Right lobe of liver (tissue), 6 donors: ENCODE measurements around the gene BYSL. TPM values are rescaled to one million over a fixed set of nuclear protein-coding genes. Genes with fewer than 3 reads are reported as not detected.

ENCODE experiments used
- ATAC-seq, 4 donors: fragments of 200-7000 bp; cut with Tn5 transposase; one replicate each; pipeline ENCODE4 v1.9.1; 2020; ENCODE audit warnings: mild to moderate bottlenecking in 4 of 4, moderate library complexity in 4 of 4
- DNase-seq, 3 donors: peaks; one replicate each; pipeline ENCODE4 v3.0.0-alpha.2; 2020
- H3K27ac ChIP-seq, 3 donors: fragments of 200-600 bp; one replicate each; pipeline ENCODE4 v1.8.0; 2022
- H3K27me3 ChIP-seq, 2 donors: fragments of 200-600 bp; one replicate each; pipeline ENCODE4 v1.8.0; 2022
- H3K36me3 ChIP-seq, 4 donors: fragments of 200-600 bp; sonication (generic) in 1 of 4; one replicate each; pipeline versions ENCODE4 v1.5.1 to v1.8.0; 2017 to 2022; ENCODE audit warnings: control low read depth in 1 of 4
- H3K4me1 ChIP-seq, 4 donors: fragments of 200-600 bp; sonication (generic) in 1 of 4; one replicate each; pipeline versions ENCODE4 v1.5.1 to v1.8.0; 2017 to 2022; ENCODE audit warnings: control low read depth in 1 of 4
- H3K4me3 ChIP-seq, 3 donors: fragments of 200-600 bp; one replicate each; pipeline ENCODE4 v1.8.0; 2022
- H3K9me3 ChIP-seq, 4 donors: fragments of 200-600 bp; sonication (generic) in 1 of 4; one replicate each; pipeline versions ENCODE4 v1.5.1 to v1.8.0; 2017 to 2022; ENCODE audit warnings: control low read depth in 1 of 4
- POLR2A ChIP-seq: fragments of 450-650 bp; IDR thresholded peaks from one replicate; pipeline ENCODE4 v1.6.1; 2017; ENCODE audit warnings: antibody characterized with exemption, mild to moderate bottlenecking
- WGBS: methylation state at CpG from one replicate; pipeline ENCODE4 v1.1.6; 2018; ENCODE audit warnings: low coverage, low lambda C conversion rate; ENCODE audit not compliant: insufficient coverage; ENCODE audit errors: missing lambda C conversion rate; 5-methylcytosine and 5-hydroxymethylcytosine counted together
- intact Hi-C, 2 donors: fragments of 100-400 bp; cut with DNase I; formaldehyde crosslinking; loops; one replicate each; pipeline versions ENCODE4 v1.11.2 to v1.14.1; 2022
- total RNA-seq, 6 experiments: library from RNA; depleted of rRNA in 2 of 6; stranded (reverse); fragments of >200 nt in 2 of 6; fragmentation: NEBNext Ultra II Directional in 3 of 6; extraction: Animal tissue kit (Norgen Biotek cat#: 25700) in 3 of 6; gene quantifications; one replicate each; pipeline versions ENCODE4 v1.1.0 to v1.2.4, GENCODE V29; 2016 to 2023
- TF ChIP-seq, protein P1 (sequence below), 4 donors: fragments of 200-600 bp in 3 of 4; fragments of 450-650 bp in 1 of 4; IDR thresholded peaks; one replicate each; pipeline versions ENCODE4 v1.5.1 to v1.8.0; 2016 to 2022; ENCODE audit warnings: antibody characterized with exemption in 4 of 4, mild to moderate bottlenecking in 2 of 4
- donor health status: DM: no; HTN: yes; CAD: no.
- donor health status: DM: no; HTN: no; CAD: no.
- donor health status: DM: no; HTN: no; CAD: no.
- donor health status: DM: no; HTN: yes; CAD: no.
- donor health status: DM: no; HTN: yes; CAD: no.

Gene BYSL
- total RNA-seq, 6 experiments from 2014 or later, result 3.7 to 10.8 (median 8.4) TPM

DNA sequence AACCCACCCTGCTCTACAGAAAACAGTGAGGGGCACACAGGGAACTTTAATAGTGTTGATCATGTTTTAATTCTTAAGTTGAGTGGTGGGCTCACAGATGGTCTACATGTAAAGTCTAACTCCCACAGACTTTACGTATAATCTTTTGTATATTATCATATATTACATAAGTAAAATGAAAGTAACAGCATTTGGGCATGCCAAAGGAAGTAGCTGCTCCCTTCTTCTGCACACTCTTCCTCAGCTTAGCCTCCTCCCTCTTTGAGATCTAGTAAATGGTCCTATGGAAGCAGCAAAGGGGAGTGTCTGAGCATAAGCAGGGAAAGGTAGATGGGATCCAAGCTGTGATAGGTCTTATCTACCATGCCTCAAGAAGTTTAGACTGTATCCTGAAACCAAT, 11.6 kb upstream of the BYSL start:
- 93% methylated on average over 1 of the region's 1 CpG for WGBS
- peaks cover 0 to 3% (median 0%) of the 10 kb centered on the region in 4 donors for H3K4me1 ChIP-seq
- TF ChIP-seq, protein P1, sequence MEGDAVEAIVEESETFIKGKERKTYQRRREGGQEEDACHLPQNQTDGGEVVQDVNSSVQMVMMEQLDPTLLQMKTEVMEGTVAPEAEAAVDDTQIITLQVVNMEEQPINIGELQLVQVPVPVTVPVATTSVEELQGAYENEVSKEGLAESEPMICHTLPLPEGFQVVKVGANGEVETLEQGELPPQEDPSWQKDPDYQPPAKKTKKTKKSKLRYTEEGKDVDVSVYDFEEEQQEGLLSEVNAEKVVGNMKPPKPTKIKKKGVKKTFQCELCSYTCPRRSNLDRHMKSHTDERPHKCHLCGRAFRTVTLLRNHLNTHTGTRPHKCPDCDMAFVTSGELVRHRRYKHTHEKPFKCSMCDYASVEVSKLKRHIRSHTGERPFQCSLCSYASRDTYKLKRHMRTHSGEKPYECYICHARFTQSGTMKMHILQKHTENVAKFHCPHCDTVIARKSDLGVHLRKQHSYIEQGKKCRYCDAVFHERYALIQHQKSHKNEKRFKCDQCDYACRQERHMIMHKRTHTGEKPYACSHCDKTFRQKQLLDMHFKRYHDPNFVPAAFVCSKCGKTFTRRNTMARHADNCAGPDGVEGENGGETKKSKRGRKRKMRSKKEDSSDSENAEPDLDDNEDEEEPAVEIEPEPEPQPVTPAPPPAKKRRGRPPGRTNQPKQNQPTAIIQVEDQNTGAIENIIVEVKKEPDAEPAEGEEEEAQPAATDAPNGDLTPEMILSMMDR (IDR thresholded peaks at IDR 0.05), result no peak
- no peak for TF ChIP-seq POLR2A
- no peaks in the 10 kb centered on the region for H3K27me3 ChIP-seq
- H3K27ac ChIP-seq, result no peak overlapping the region
- intact Hi-C loops, result no loop called here
- no peak for DNase-seq
- H3K36me3 ChIP-seq, result peaks cover 0 to 43% (median 18%) of the 10 kb centered on the region in 4 donors
- no peak for ATAC-seq
- H3K4me3 ChIP-seq, result no peak overlapping the region
- H3K9me3 ChIP-seq, result no peaks in the 10 kb centered on the region

- Histone ChIP-seq H3K36me3 (peaks cover 0 to 21% (median 8%) of the 10 kb centered on the region in 4 donors), H3K27me3 (no peaks in the 10 kb centered on the region), H3K4me1 (peaks cover 0 to 11% (median 0%) of the 10 kb centered on the region in 4 donors), H3K9me3 (no peaks in the 10 kb centered on the region), H3K27ac (no peak overlapping the region), H3K4me3 (no peak overlapping the region)
- ATAC-seq (no peak), DNase-seq (no peak)
- no peak for TF ChIP-seq POLR2A
- TF ChIP-seq, protein P1 (IDR thresholded peaks at IDR 0.05), result no peak
- WGBS, result no CpG with 5 or more reads among the region's 2 CpGs
- intact Hi-C loops, result no loop called here
Observed at GRCh38 chr6:41914343-41914742, 7.0 kb upstream of the BYSL start.

GRCh38 chr6:41914869-41915530, 6.3 kb upstream of the BYSL start:
- H3K27ac ChIP-seq, result no peak overlapping the region
- no peaks in the 10 kb centered on the region for H3K9me3 ChIP-seq
- intact Hi-C loops, result no loop called here
- H3K27me3 ChIP-seq, result no peaks in the 10 kb centered on the region
- no peak for TF ChIP-seq POLR2A
- TF ChIP-seq, protein P1 (IDR thresholded peaks at IDR 0.05), result no peak
- ATAC-seq, result peak in 1 of 4 donors; percentile 35
- no peak overlapping the region for H3K4me3 ChIP-seq
- no peak for DNase-seq
- 100% methylated on average over 4 of the region's 4 CpGs for WGBS
- peaks cover 0 to 20% (median 7%) of the 10 kb centered on the region in 4 donors for H3K36me3 ChIP-seq
- peaks cover 0 to 18% (median 1%) of the 10 kb centered on the region in 4 donors for H3K4me1 ChIP-seq

GRCh38 chr6:41917528-41917927, 3.8 kb upstream of the BYSL start:
- 30% methylated on average over 4 of the region's 4 CpGs for WGBS
- no peak for ATAC-seq
- H3K27ac ChIP-seq, result no peak overlapping the region

More at GRCh38 chr6:41917528-41917927, 3.8 kb upstream of the BYSL start:
- no peaks in the 10 kb centered on the region for H3K27me3 ChIP-seq
- H3K4me3 ChIP-seq, result no peak overlapping the region
- intact Hi-C loops, result no loop called here
- H3K36me3 ChIP-seq, result peaks cover 0 to 19% (median 7%) of the 10 kb centered on the region in 4 donors
- no peak for DNase-seq
- H3K9me3 ChIP-seq, result no peaks in the 10 kb centered on the region
- H3K4me1 ChIP-seq, result peaks cover 0 to 30% (median 4%) of the 10 kb centered on the region in 4 donors
- TF ChIP-seq, protein P1 (IDR thresholded peaks at IDR 0.05), result no peak
- TF ChIP-seq POLR2A, result no peak
